H54 (cell line): ENCODE data around the gene DES.
A peak's percentile ranks its signal among the peaks of the same experiment; 100 is the strongest.

Experiments used
- DNase-seq: peaks from one replicate; pipeline ENCODE4 v3.0.0; 2011; ENCODE audit warnings: low spot score, mixed read lengths; ENCODE audit not compliant: insufficient read length
- FAIRE-seq: peaks from 3 replicates; lab custom pipeline; 2011; peaks lifted over from hg19 to GRCh38; lab: Jason Lieb, UNC
- POLR2A ChIP-seq: IDR thresholded peaks from 2 replicates; pipeline ENCODE4 v1.6.1; 2011; ENCODE audit warnings: low read depth, mild to moderate bottlenecking, low read length

DES gene

DNA sequence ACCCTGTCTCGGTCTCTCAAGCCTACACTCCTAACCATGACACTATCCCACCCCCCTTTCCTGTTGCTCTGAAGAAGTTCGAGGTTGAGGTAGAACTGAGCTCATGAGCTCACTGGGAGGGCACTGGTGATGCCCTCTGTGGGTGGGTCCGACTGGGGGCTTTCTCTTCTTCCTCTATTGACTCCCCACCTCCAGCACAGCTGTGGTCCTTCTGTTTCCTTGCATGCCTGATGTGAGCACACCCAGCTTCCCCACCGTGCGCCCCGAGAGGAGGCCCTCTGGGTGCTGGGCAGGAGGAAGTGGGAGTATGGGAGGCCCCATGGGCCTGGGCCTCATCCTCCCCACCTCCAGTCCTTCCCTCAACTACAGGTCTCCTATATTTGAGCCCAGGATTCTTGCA is 37.4 kb downstream of the DES start:
- FAIRE-seq = no peak
- TF ChIP-seq POLR2A = no peak
- DNase-seq = no peak

DNA sequence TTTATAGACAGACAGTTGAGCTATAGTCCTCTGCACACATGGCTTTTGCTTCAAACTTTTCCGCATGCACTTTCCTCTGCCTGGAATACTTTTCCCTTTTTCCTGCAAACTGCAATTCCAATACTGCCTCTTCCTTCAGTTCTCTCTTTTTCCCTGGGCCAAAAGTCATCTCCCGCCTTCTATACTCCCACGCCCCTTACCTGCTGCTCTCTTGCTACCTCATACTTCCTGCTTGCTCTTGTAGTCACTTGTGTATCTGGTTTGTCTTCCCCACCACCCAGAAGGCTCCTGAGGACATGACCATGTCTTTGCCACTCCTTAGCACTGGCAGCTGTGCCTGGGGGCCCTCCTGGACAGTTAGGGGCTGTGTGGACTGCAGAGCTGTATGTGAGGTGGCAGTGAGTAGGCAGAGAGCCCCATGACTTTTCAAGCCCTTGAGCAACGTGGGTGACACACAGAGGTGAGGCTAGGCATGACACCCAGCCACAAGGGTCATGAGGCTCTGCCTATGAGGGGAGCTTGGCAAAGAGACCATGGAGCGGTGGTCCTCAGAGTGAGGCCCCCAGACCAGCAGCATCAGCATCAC is 39.7 kb downstream of the DES start:
- no peak for TF ChIP-seq POLR2A
- DNase-seq = no peak
- FAIRE-seq = no peak

- no peak for TF ChIP-seq POLR2A
- DNase-seq (no peak), FAIRE-seq (no peak)
Measured at GRCh38 chr2:219458996-219459395, 40.8 kb downstream of the DES start.

- FAIRE-seq = no peak
- DNase-seq = peak; percentile 85
- TF ChIP-seq POLR2A = no peak
Measured at GRCh38 chr2:219459460-219460311, 41.5 kb downstream of the DES start.

GRCh38 chr2:219460424-219460926 is 42.3 kb downstream of the DES start:
- DNase-seq (no peak), FAIRE-seq (no peak)
- no peak for TF ChIP-seq POLR2A

GRCh38 chr2:219461047-219461514 is 42.9 kb downstream of the DES start:
- DNase-seq = no peak
- TF ChIP-seq POLR2A = no peak
- no peak for FAIRE-seq

DNA sequence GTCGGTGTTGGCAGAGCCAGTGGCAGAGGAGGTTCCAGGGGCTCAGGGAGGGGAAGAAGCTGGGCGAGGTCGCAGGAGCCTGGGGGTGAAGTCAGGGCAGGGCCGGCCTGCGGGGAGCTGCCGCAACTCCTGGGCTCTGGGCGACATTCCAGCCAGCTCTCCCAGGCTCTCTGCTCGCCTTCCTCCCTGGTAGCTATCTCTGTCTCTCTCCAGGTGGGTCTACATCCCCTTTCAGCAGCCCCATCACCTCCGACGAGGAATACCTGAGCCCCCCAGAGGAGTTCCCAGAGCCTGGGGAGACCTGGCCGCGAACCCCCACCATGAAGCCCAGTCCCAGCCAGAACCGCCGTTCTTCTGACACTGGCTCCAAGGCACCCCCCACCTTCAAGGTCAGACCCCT is 43.5 kb downstream of the DES start:
- no peak for TF ChIP-seq POLR2A
- DNase-seq = no peak
- no peak for FAIRE-seq

DNA sequence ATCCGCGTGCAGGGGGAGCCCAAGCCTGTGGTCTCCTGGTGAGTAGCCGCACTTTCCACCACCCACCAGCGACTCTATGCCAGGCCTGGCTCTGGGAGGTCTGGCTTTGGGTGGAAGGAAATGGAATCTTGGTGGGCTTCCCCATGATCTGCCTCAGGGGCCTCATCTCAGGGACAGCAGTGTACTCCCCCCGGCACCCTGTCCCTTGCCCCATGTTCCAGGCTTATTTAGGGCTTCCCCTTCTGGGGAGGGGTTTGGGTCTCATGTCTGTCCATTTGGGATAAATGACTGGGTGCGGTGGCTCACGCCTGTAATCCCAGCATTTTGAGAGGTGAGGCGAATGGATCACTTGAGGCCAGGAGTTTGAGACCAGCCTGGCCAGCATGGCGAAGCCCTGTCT is 44.2 kb downstream of the DES start:
- DNase-seq (no peak), FAIRE-seq (no peak)
- no peak for TF ChIP-seq POLR2A

DNA sequence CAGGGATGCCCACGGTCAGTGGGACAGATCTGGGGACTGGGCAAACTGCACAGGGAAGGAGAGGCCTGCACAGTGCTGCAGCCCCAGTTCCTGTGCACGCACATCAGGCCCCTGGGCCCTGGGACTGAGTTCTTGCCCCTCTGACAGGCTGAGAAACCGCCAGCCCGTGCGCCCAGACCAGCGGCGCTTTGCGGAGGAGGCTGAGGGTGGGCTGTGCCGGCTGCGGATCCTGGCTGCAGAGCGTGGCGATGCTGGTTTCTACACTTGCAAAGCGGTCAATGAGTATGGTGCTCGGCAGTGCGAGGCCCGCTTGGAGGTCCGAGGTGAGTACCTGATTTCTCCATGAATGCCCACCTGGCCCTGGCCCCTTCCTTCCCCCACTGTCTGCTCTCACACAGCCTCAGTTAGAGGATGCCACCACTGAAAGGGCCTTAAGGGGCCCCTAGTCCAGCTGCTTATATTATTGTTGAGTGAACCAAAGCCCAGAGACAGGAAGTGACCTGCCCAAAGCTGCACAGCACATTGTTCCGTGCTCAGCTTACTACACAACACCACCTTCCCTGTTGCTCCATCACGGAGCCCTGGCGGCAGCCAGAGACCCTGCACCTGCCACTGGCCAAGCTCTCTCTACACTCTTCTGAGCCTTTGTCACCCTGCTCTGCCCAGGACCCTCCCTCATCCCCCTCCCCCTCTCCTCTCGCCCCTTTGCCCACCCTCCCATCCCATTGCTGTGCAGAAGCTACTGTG is 46.3 kb downstream of the DES start:
- no peak for DNase-seq
- no peak for FAIRE-seq
- TF ChIP-seq POLR2A = no peak

GRCh38 chr2:219465659-219466561 is 47.7 kb downstream of the DES start:
- FAIRE-seq = no peak
- no peak for DNase-seq
- TF ChIP-seq POLR2A = no peak

- no peak for DNase-seq
- no peak for FAIRE-seq
- no peak for TF ChIP-seq POLR2A
Measured at GRCh38 chr2:219466816-219467735, 48.9 kb downstream of the DES start.

DNA sequence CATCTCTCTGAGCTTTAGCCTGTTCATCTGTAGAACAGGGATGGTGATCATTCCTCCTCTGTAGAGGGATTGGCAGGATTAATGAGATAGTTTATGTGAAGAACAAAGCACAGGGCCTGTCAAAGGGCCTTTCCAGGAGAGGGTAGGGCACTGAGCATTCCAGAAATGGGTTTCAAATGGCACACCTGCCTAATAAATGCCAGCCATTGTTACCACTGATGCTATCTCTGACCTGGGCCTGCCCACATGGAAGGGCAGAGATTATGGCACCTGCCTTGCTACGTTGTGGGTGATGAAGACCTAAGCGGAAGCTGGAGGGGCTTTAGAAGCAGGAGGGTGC is 49.5 kb downstream of the DES start:
- FAIRE-seq (no peak), DNase-seq (no peak)
- TF ChIP-seq POLR2A = no peak
